Ureter (tissue), 1 donor: ENCODE measurements around the gene SPOCK3. TPM values are rescaled to one million over a fixed set of nuclear protein-coding genes. Genes with fewer than 3 reads are reported as not detected.
"Not testable (repeated sequence)": the region's sequence is repeated elsewhere in the genome, so short reads cannot be mapped to it uniquely, and the experiment has no call there.

Experiments
- DNase-seq: peaks from one replicate; pipeline ENCODE4 v3.0.0-alpha.2; 2020; ENCODE audit warnings: low spot score
- total RNA-seq: library from RNA; stranded (reverse); gene quantifications from one replicate; pipeline ENCODE4 v1.2.4, GENCODE V29; 2023
- donor health status: DM: yes; HTN: yes; CAD: no.

Gene SPOCK3
- total RNA-seq, 1 donor from 2014 or later, result 5.1 TPM

- no peak for DNase-seq
Observed at GRCh38 chr4:166823848-166824247, 410.4 kb downstream of the SPOCK3 start.

- DNase-seq, result no peak
Observed at GRCh38 chr4:166823126-166823525, 411.2 kb downstream of the SPOCK3 start.

GRCh38 chr4:166822386-166822785, 411.9 kb downstream of the SPOCK3 start:
- DNase-seq, result no peak

GRCh38 chr4:166816890-166817289, 417.4 kb downstream of the SPOCK3 start:
- no peak for DNase-seq

- no peak for DNase-seq
Observed at GRCh38 chr4:166808380-166808779, 425.9 kb downstream of the SPOCK3 start.

GRCh38 chr4:166802346-166802745, 431.9 kb downstream of the SPOCK3 start:
- no peak for DNase-seq

GRCh38 chr4:166798126-166798525, 436.2 kb downstream of the SPOCK3 start:
- DNase-seq, result no peak

GRCh38 chr4:166777760-166778159, 456.5 kb downstream of the SPOCK3 start:
- no peak for DNase-seq

- DNase-seq, result no peak
Observed at GRCh38 chr4:166763018-166763417, 471.3 kb downstream of the SPOCK3 start.

GRCh38 chr4:166741742-166742141, 492.6 kb downstream of the SPOCK3 start:
- DNase-seq, result no peak

GRCh38 chr4:166739215-166739614, 495.1 kb downstream of the SPOCK3 start:
- DNase-seq, result not testable (repeated sequence)

- DNase-seq, result no peak
Observed at GRCh38 chr4:166737430-166737829, 496.9 kb downstream of the SPOCK3 start.

GRCh38 chr4:166735553-166735952, 498.7 kb downstream of the SPOCK3 start:
- no peak for DNase-seq

- no peak for DNase-seq
Observed at GRCh38 chr4:166734797-166735196, 499.5 kb downstream of the SPOCK3 start.

GRCh38 chr4:166733686-166734085, 500.6 kb downstream of the SPOCK3 start:
- DNase-seq, result no peak

GRCh38 chr4:166726832-166727231, 507.5 kb downstream of the SPOCK3 start:
- no peak for DNase-seq

- DNase-seq, result no peak
Observed at GRCh38 chr4:166724369-166724768, 509.9 kb downstream of the SPOCK3 start.

GRCh38 chr4:166723532-166724140, 510.7 kb downstream of the SPOCK3 start:
- DNase-seq, result no peak

- not testable (repeated sequence) for DNase-seq
Observed at GRCh38 chr4:166715748-166716713, 518.3 kb downstream of the SPOCK3 start.

- no peak for DNase-seq
Observed at GRCh38 chr4:166700592-166700991, 533.7 kb downstream of the SPOCK3 start.

GRCh38 chr4:166688835-166689234, 545.5 kb downstream of the SPOCK3 start:
- no peak for DNase-seq

- DNase-seq, result no peak
Observed at GRCh38 chr4:166687828-166688227, 546.5 kb downstream of the SPOCK3 start.
